Measurements from ENCODE around the gene CDK5RAP3.

GRCh38 chr17:48024149-48025039, 53.5 kb downstream of the CDK5RAP3 start:
- no peak for TF ChIP-seq FOXP4 (CRISPR knock-in tag; IDR thresholded peaks at IDR 0.05)
- TF ChIP-seq CTCF (IDR thresholded peaks at IDR 0.05): no peak
- no peak for TF ChIP-seq E2F5 (CRISPR knock-in tag; IDR thresholded peaks at IDR 0.05)
- TF ChIP-seq NFE2L1 (CRISPR knock-in tag; IDR thresholded peaks at IDR 0.05): no peak

Data from WTC11 (cell line).